Nephron progenitor cell (in vitro differentiated cells): ENCODE data around the gene UBE2L3.

Experiments
- DNase-seq: peaks from one replicate; pipeline ENCODE4 v3.0.0; 2021
- H3K27ac Mint-ChIP-seq: 2 replicates; pipeline ENCODE4 v1.8.0; 2021; ENCODE audit warnings: mild to moderate bottlenecking, moderate library complexity, mixed read lengths
- H3K27me3 Mint-ChIP-seq: 2 replicates; pipeline ENCODE4 v1.8.0; 2021; ENCODE audit warnings: mild to moderate bottlenecking, low read depth, mixed read lengths; ENCODE audit not compliant: poor library complexity
- H3K36me3 Mint-ChIP-seq: 2 replicates; pipeline ENCODE4 v1.8.0; 2021; ENCODE audit warnings: low read depth, mixed read lengths
- H3K4me1 Mint-ChIP-seq: 2 replicates; pipeline ENCODE4 v1.8.0; 2021; ENCODE audit warnings: mixed read lengths
- H3K4me3 Mint-ChIP-seq: 2 replicates; pipeline ENCODE4 v1.8.0; 2021; ENCODE audit warnings: mild to moderate bottlenecking, moderate library complexity, mixed read lengths
- H3K9me3 Mint-ChIP-seq: 2 replicates; pipeline ENCODE4 v1.8.0; 2021; ENCODE audit warnings: mild to moderate bottlenecking, moderate library complexity, mixed read lengths
- CTCF ChIP-seq: fragments of 200-600 bp; sonication (generic); IDR thresholded peaks from 2 replicates; pipeline ENCODE4 v1.5.0; 2021; ENCODE audit warnings: antibody characterized with exemption

The UBE2L3 gene

GRCh38 chr22:21598302-21598701 lies 30.8 kb downstream of the UBE2L3 start:
- peaks cover 62% of the 10 kb centered on the region for H3K36me3 Mint-ChIP-seq
- no peak for DNase-seq
- H3K27ac Mint-ChIP-seq = no peak overlapping the region
- H3K9me3 Mint-ChIP-seq = no peaks in the 10 kb centered on the region
- TF ChIP-seq CTCF = no peak
- no peak overlapping the region for H3K4me3 Mint-ChIP-seq
- no peaks in the 10 kb centered on the region for H3K27me3 Mint-ChIP-seq
- peaks cover 4% of the 10 kb centered on the region for H3K4me1 Mint-ChIP-seq

GRCh38 chr22:21599053-21599893 lies 31.8 kb downstream of the UBE2L3 start:
- H3K4me3 Mint-ChIP-seq = no peak overlapping the region
- H3K27me3 Mint-ChIP-seq = no peaks in the 10 kb centered on the region
- peaks cover 52% of the 10 kb centered on the region for H3K36me3 Mint-ChIP-seq
- H3K4me1 Mint-ChIP-seq = peaks cover 4% of the 10 kb centered on the region
- peak overlapping the region; percentile 34 for H3K27ac Mint-ChIP-seq
- no peaks in the 10 kb centered on the region for H3K9me3 Mint-ChIP-seq
- no peak for DNase-seq
- TF ChIP-seq CTCF = no peak

GRCh38 chr22:21602579-21602978 lies 35.1 kb downstream of the UBE2L3 start:
- DNase-seq = no peak
- Mint-ChIP-seq H3K4me1 (peaks cover 4% of the 10 kb centered on the region), H3K36me3 (peaks cover 42% of the 10 kb centered on the region), H3K27ac (no peak overlapping the region), H3K27me3 (no peaks in the 10 kb centered on the region), H3K4me3 (no peak overlapping the region), H3K9me3 (no peaks in the 10 kb centered on the region)
- TF ChIP-seq CTCF = no peak

GRCh38 chr22:21603973-21604372 lies 36.5 kb downstream of the UBE2L3 start:
- DNase-seq = no peak
- no peak for TF ChIP-seq CTCF
- Mint-ChIP-seq H3K27me3 (no peaks in the 10 kb centered on the region), H3K4me3 (no peak overlapping the region), H3K27ac (peak overlapping the region; percentile 22), H3K4me1 (peaks cover 2% of the 10 kb centered on the region), H3K9me3 (no peaks in the 10 kb centered on the region), H3K36me3 (peaks cover 41% of the 10 kb centered on the region)

GRCh38 chr22:21605887-21606564 lies 38.5 kb downstream of the UBE2L3 start:
- no peaks in the 10 kb centered on the region for H3K4me1 Mint-ChIP-seq
- no peak for TF ChIP-seq CTCF
- H3K36me3 Mint-ChIP-seq = peaks cover 43% of the 10 kb centered on the region
- no peaks in the 10 kb centered on the region for H3K27me3 Mint-ChIP-seq
- H3K27ac Mint-ChIP-seq = peak overlapping the region; percentile 57
- DNase-seq = no peak
- H3K9me3 Mint-ChIP-seq = no peaks in the 10 kb centered on the region
- no peak overlapping the region for H3K4me3 Mint-ChIP-seq
